OCI-LY1 (cell line): Measurements from ENCODE around the gene ZNF552.

ENCODE experiments used
- CTCF ChIP-seq: fragments of 200-600 bp; sonication (generic), shearing (Covaris generic); IDR thresholded peaks from 2 replicates; pipeline ENCODE4 v1.5.1; 2017; ENCODE audit warnings: mild to moderate bottlenecking, antibody characterized with exemption, low read length, moderate library complexity, mixed read lengths
- EZH2 ChIP-seq: fragments of 200-600 bp; sonication (generic), shearing (Covaris generic); IDR thresholded peaks from 2 replicates; pipeline ENCODE4 v1.8.0; 2017; ENCODE audit warnings: borderline replicate concordance, mixed run types, mild to moderate bottlenecking, antibody characterized with exemption, low read length, moderate library complexity, mixed read lengths

GRCh38 chr19:57776764-57777296 is 37.9 kb downstream of the ZNF552 start:
- no peak for TF ChIP-seq CTCF
- TF ChIP-seq EZH2, result no peak
